Measurements from ENCODE around the gene RACGAP1.
"Not testable (repeated sequence)": the region's sequence is repeated elsewhere in the genome, so short reads cannot be mapped to it uniquely, and the experiment has no call there.

The RACGAP1 gene

GRCh38 chr12:50039151-50039835, 14.0 kb upstream of the RACGAP1 start:
- Histone ChIP-seq H3K27ac (ENCODE audit: low read depth, low read length) (no peak overlapping the region), H3K4me1 (ENCODE audit: control insufficient read depth, insufficient read depth, low read length) (no peaks in the 10 kb centered on the region), H3K27me3 (ENCODE audit: control insufficient read depth, insufficient read depth, low read length) (no peaks in the 10 kb centered on the region), H3K4me3 (ENCODE audit: low read length) (no peak overlapping the region), H3K9ac (ENCODE audit: low read length) (no peak overlapping the region), H3K36me3 (ENCODE audit: control insufficient read depth, insufficient read depth, low read length) (no peaks in the 10 kb centered on the region)

- Histone ChIP-seq H3K4me3 (ENCODE audit: low read length) (no peak overlapping the region), H3K4me1 (ENCODE audit: control insufficient read depth, insufficient read depth, low read length) (no peaks in the 10 kb centered on the region), H3K36me3 (ENCODE audit: control insufficient read depth, insufficient read depth, low read length) (no peaks in the 10 kb centered on the region), H3K27ac (ENCODE audit: low read depth, low read length) (no peak overlapping the region), H3K9ac (ENCODE audit: low read length) (no peak overlapping the region), H3K27me3 (ENCODE audit: control insufficient read depth, insufficient read depth, low read length) (no peaks in the 10 kb centered on the region)
Measured at GRCh38 chr12:50038336-50038735, 13.0 kb upstream of the RACGAP1 start.

GRCh38 chr12:50032854-50033581, 7.7 kb upstream of the RACGAP1 start:
- H3K27ac ChIP-seq (ENCODE audit: low read depth, low read length) = no peak overlapping the region
- no peak overlapping the region for H3K9ac ChIP-seq (ENCODE audit: low read length)
- H3K27me3 ChIP-seq (ENCODE audit: control insufficient read depth, insufficient read depth, low read length) = no peaks in the 10 kb centered on the region
- H3K4me3 ChIP-seq (ENCODE audit: low read length) = peak overlapping the region; percentile 41
- H3K36me3 ChIP-seq (ENCODE audit: control insufficient read depth, insufficient read depth, low read length) = no peaks in the 10 kb centered on the region
- no peaks in the 10 kb centered on the region for H3K4me1 ChIP-seq (ENCODE audit: control insufficient read depth, insufficient read depth, low read length)

GRCh38 chr12:50032515-50032853, 7.2 kb upstream of the RACGAP1 start:
- Histone ChIP-seq H3K27me3 (ENCODE audit: control insufficient read depth, insufficient read depth, low read length) (no peaks in the 10 kb centered on the region), H3K9ac (ENCODE audit: low read length) (no peak overlapping the region), H3K36me3 (ENCODE audit: control insufficient read depth, insufficient read depth, low read length) (no peaks in the 10 kb centered on the region), H3K27ac (ENCODE audit: low read depth, low read length) (no peak overlapping the region), H3K4me3 (ENCODE audit: low read length) (no peak overlapping the region), H3K4me1 (ENCODE audit: control insufficient read depth, insufficient read depth, low read length) (no peaks in the 10 kb centered on the region)

- not testable (repeated sequence) for H3K4me1 ChIP-seq (ENCODE audit: control insufficient read depth, insufficient read depth, low read length); H3K27me3 ChIP-seq (ENCODE audit: control insufficient read depth, insufficient read depth, low read length); H3K36me3 ChIP-seq (ENCODE audit: control insufficient read depth, insufficient read depth, low read length); H3K9ac ChIP-seq (ENCODE audit: low read length); H3K27ac ChIP-seq (ENCODE audit: low read depth, low read length); H3K4me3 ChIP-seq (ENCODE audit: low read length)
Measured at GRCh38 chr12:50030449-50030848, 5.2 kb upstream of the RACGAP1 start.

- H3K4me1 ChIP-seq (ENCODE audit: control insufficient read depth, insufficient read depth, low read length) = peaks cover 2% of the 10 kb centered on the region
- no peaks in the 10 kb centered on the region for H3K27me3 ChIP-seq (ENCODE audit: control insufficient read depth, insufficient read depth, low read length)
- H3K9ac ChIP-seq (ENCODE audit: low read length) = no peak overlapping the region
- no peaks in the 10 kb centered on the region for H3K36me3 ChIP-seq (ENCODE audit: control insufficient read depth, insufficient read depth, low read length)
- H3K4me3 ChIP-seq (ENCODE audit: low read length) = no peak overlapping the region
- H3K27ac ChIP-seq (ENCODE audit: low read depth, low read length) = no peak overlapping the region
Measured at GRCh38 chr12:50026691-50027090, 1.4 kb upstream of the RACGAP1 start.

GRCh38 chr12:50024805-50025186, 498 bp downstream of the RACGAP1 start:
- peaks cover 2% of the 10 kb centered on the region for H3K4me1 ChIP-seq (ENCODE audit: control insufficient read depth, insufficient read depth, low read length)
- H3K9ac ChIP-seq (ENCODE audit: low read length) = no peak overlapping the region
- H3K36me3 ChIP-seq (ENCODE audit: control insufficient read depth, insufficient read depth, low read length) = no peaks in the 10 kb centered on the region
- H3K27me3 ChIP-seq (ENCODE audit: control insufficient read depth, insufficient read depth, low read length) = no peaks in the 10 kb centered on the region
- H3K4me3 ChIP-seq (ENCODE audit: low read length) = peak overlapping the region; percentile 89
- no peak overlapping the region for H3K27ac ChIP-seq (ENCODE audit: low read depth, low read length)

- Histone ChIP-seq H3K9ac (ENCODE audit: low read length) (no peak overlapping the region), H3K4me1 (ENCODE audit: control insufficient read depth, insufficient read depth, low read length) (peaks cover 2% of the 10 kb centered on the region), H3K27ac (ENCODE audit: low read depth, low read length) (no peak overlapping the region), H3K27me3 (ENCODE audit: control insufficient read depth, insufficient read depth, low read length) (no peaks in the 10 kb centered on the region), H3K4me3 (ENCODE audit: low read length) (no peak overlapping the region), H3K36me3 (ENCODE audit: control insufficient read depth, insufficient read depth, low read length) (no peaks in the 10 kb centered on the region)
Measured at GRCh38 chr12:50024227-50024626, 1.1 kb downstream of the RACGAP1 start.

- Histone ChIP-seq H3K4me3 (ENCODE audit: low read length) (no peak overlapping the region), H3K27me3 (ENCODE audit: control insufficient read depth, insufficient read depth, low read length) (no peaks in the 10 kb centered on the region), H3K36me3 (ENCODE audit: control insufficient read depth, insufficient read depth, low read length) (no peaks in the 10 kb centered on the region), H3K4me1 (ENCODE audit: control insufficient read depth, insufficient read depth, low read length) (peaks cover 2% of the 10 kb centered on the region), H3K9ac (ENCODE audit: low read length) (no peak overlapping the region), H3K27ac (ENCODE audit: low read depth, low read length) (no peak overlapping the region)
Measured at GRCh38 chr12:50022903-50023302, 2.4 kb downstream of the RACGAP1 start.

- H3K27ac ChIP-seq (ENCODE audit: low read depth, low read length) = peak overlapping the region; percentile 34
- peaks cover 8% of the 10 kb centered on the region for H3K4me1 ChIP-seq (ENCODE audit: control insufficient read depth, insufficient read depth, low read length)
- no peak overlapping the region for H3K4me3 ChIP-seq (ENCODE audit: low read length)
- H3K27me3 ChIP-seq (ENCODE audit: control insufficient read depth, insufficient read depth, low read length) = no peaks in the 10 kb centered on the region
- H3K9ac ChIP-seq (ENCODE audit: low read length) = no peak overlapping the region
- no peaks in the 10 kb centered on the region for H3K36me3 ChIP-seq (ENCODE audit: control insufficient read depth, insufficient read depth, low read length)
Measured at GRCh38 chr12:50021031-50021430, 4.3 kb downstream of the RACGAP1 start.

- Histone ChIP-seq H3K9ac (ENCODE audit: low read length) (no peak overlapping the region), H3K27me3 (ENCODE audit: control insufficient read depth, insufficient read depth, low read length) (no peaks in the 10 kb centered on the region), H3K4me1 (ENCODE audit: control insufficient read depth, insufficient read depth, low read length) (peaks cover 6% of the 10 kb centered on the region), H3K4me3 (ENCODE audit: low read length) (no peak overlapping the region), H3K36me3 (ENCODE audit: control insufficient read depth, insufficient read depth, low read length) (no peaks in the 10 kb centered on the region), H3K27ac (ENCODE audit: low read depth, low read length) (no peak overlapping the region)
Measured at GRCh38 chr12:50019524-50019923, 5.8 kb downstream of the RACGAP1 start.

- H3K4me1 ChIP-seq (ENCODE audit: control insufficient read depth, insufficient read depth, low read length) = peaks cover 6% of the 10 kb centered on the region
- H3K4me3 ChIP-seq (ENCODE audit: low read length) = no peak overlapping the region
- no peaks in the 10 kb centered on the region for H3K36me3 ChIP-seq (ENCODE audit: control insufficient read depth, insufficient read depth, low read length)
- no peaks in the 10 kb centered on the region for H3K27me3 ChIP-seq (ENCODE audit: control insufficient read depth, insufficient read depth, low read length)
- H3K9ac ChIP-seq (ENCODE audit: low read length) = no peak overlapping the region
- no peak overlapping the region for H3K27ac ChIP-seq (ENCODE audit: low read depth, low read length)
Measured at GRCh38 chr12:50018968-50019367, 6.3 kb downstream of the RACGAP1 start.

- H3K36me3 ChIP-seq (ENCODE audit: control insufficient read depth, insufficient read depth, low read length) = no peaks in the 10 kb centered on the region
- peaks cover 6% of the 10 kb centered on the region for H3K4me1 ChIP-seq (ENCODE audit: control insufficient read depth, insufficient read depth, low read length)
- H3K4me3 ChIP-seq (ENCODE audit: low read length) = no peak overlapping the region
- no peak overlapping the region for H3K9ac ChIP-seq (ENCODE audit: low read length)
- no peaks in the 10 kb centered on the region for H3K27me3 ChIP-seq (ENCODE audit: control insufficient read depth, insufficient read depth, low read length)
- no peak overlapping the region for H3K27ac ChIP-seq (ENCODE audit: low read depth, low read length)
Measured at GRCh38 chr12:50018154-50018553, 7.1 kb downstream of the RACGAP1 start.
